GM10248 (cell line): ENCODE data around the gene RRAS.
"Not testable (repeated sequence)": the region's sequence is repeated elsewhere in the genome, so short reads cannot be mapped to it uniquely, and the experiment has no call there.

Experiments used
- CTCF ChIA-PET: fragments of 300-600 bp; sonication (Branson Sonifier 250); formaldehyde crosslinking; extraction: SDS; loops from one replicate; lab custom pipeline; 2021; ENCODE audit warnings: antibody characterized with exemption; lab: Yijun Ruan, JAX
- POLR2A ChIA-PET: fragments of 350-650 bp; sonication (Branson Sonifier 250); formaldehyde crosslinking; extraction: SDS; loops from one replicate; lab custom pipeline; 2020; ENCODE audit warnings: antibody characterized with exemption; lab: Yijun Ruan, JAX
- DNase-seq: peaks from one replicate; pipeline ENCODE4 v3.0.0; 2012; ENCODE audit errors: extremely low spot score
- TF ChIP-seq, protein P1 (sequence below): IDR thresholded peaks from 2 replicates; pipeline ENCODE4 v1.5.1; 2012; ENCODE audit warnings: mild to moderate bottlenecking, low read depth; ENCODE audit errors: extremely low read depth, missing control alignments, control extremely low read depth

Gene RRAS

DNA sequence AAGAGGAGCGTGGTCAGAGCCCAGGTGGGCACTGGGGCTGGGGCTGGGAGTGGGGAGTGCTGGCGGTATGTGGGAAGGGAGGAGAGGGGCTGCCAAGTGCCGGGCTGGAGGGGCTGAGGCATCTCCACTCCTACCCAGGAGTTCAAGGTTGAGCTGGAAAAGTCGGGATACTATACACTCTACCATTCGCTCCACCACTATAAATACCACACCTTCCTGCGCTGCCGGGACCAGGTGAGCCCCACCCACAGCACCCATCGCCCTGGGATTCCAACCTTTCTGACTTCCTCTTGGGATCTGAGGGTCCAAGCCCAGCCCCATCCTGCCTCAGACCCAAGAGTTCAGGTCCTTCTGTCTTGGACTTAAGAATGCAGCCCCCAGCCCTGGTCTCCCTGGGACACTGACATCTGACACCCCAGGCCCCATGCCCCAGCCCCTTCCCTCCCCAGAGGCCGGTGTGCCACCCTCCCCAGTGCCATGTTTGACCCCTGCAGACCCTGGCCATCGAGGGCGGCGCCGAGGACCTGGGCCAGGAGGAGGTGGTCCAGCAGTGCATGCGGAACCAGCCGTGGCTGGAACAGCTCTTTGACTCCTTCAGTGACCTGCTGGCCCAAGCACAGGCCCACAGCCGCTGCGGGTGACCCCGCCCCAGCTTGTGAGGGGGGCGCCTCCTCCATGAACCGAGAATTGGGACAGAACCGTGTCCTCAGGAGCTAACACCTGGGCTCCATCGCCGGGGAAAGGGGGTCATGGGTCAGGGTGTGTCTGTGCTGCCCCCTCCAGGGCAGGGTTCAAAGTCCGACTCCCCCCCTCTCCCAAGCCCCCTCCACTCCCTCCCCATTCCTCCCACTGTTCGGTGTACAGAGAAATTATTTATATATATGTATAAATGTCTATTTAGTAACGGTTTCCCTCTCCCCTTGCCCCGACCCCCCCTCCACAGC lies 14.7 kb downstream of the RRAS start:
- ChIA-PET CTCF (no interaction called here), POLR2A (no interaction called here)
- DNase-seq: no peak
- TF ChIP-seq, protein P1, sequence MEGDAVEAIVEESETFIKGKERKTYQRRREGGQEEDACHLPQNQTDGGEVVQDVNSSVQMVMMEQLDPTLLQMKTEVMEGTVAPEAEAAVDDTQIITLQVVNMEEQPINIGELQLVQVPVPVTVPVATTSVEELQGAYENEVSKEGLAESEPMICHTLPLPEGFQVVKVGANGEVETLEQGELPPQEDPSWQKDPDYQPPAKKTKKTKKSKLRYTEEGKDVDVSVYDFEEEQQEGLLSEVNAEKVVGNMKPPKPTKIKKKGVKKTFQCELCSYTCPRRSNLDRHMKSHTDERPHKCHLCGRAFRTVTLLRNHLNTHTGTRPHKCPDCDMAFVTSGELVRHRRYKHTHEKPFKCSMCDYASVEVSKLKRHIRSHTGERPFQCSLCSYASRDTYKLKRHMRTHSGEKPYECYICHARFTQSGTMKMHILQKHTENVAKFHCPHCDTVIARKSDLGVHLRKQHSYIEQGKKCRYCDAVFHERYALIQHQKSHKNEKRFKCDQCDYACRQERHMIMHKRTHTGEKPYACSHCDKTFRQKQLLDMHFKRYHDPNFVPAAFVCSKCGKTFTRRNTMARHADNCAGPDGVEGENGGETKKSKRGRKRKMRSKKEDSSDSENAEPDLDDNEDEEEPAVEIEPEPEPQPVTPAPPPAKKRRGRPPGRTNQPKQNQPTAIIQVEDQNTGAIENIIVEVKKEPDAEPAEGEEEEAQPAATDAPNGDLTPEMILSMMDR: no peak

DNA sequence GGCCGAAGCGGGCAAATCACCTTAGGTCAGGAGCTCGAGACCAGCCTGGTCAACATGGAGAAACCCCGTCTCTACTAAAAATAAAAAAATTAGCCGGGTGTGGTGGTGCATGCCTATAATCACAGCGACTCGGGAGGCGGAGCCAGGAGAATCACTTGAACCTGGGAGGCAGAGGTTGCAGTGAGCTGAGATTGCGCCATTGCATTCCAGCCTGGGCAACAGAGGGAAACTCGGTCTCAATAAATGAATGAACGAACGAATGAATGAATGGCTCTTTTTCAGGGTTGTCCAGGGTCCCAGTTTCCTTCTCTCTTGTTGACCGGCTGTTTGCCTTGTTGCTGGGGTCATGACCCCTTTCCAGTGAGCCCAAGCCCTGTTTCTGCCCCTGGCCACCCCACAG lies 22.1 kb downstream of the RRAS start:
- POLR2A ChIA-PET, DNase-seq: not testable (repeated sequence)
- CTCF ChIA-PET: interaction anchor here (1.2 to 1.7 kb wide), 3 partner anchors 11 to 48 kb away, joined by 4 to 9 read pairs (median 4); no protein-coding TSS in a partner anchor

- TF ChIP-seq, protein P1: no peak
- ChIA-PET POLR2A (no interaction called here), CTCF (interaction anchor here (1.7 kb wide), 1 partner anchor 47 kb away, joined by 9 read pairs; no protein-coding TSS in a partner anchor)
- no peak for DNase-seq
Measured at GRCh38 chr19:49616945-49617344, 23.0 kb downstream of the RRAS start.

DNA sequence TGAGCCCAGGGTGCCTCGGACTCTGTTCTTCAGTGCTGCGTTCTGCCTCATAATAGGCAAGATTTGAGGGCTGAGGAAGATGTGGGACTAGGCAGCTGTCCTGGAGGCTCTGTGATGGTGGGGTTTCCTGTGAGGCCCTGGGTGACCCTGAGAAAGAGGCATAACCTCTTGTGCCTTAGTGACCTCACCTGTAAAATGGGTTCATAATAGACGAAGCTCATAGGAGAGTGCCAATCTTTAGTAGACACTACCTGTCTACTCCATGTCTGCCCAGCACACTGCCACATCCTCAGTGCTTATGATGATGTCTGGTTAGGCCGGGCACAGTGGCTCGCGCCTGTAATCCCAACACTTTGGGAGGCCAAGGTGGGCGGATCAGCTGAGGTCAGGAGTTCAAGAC lies 23.4 kb downstream of the RRAS start:
- TF ChIP-seq, protein P1: no peak
- CTCF ChIA-PET: interaction anchor here (0.9 to 1.7 kb wide), 2 partner anchors 46 to 47 kb away, joined by 3 to 9 read pairs; no protein-coding TSS in a partner anchor
- DNase-seq: no peak
- POLR2A ChIA-PET: no interaction called here

DNA sequence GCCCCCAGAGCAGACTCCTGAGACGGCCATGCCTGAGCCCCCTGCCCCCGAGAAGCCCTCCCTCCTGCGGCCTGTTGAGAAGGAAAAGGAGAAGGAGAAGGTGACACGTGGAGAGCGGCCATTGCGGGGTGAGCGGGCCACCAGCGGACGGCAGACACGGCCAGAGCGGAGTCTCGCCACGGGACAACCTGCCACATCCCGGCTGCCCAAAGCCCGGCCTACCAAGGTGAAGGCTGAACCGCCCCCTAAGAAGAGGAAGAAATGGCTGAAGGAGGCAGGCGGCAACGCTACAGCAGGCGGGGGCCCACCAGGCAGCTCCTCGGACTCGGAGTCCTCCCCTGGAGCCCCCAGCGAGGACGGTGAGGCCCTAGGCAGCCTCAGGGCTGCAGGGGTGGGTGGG lies 24.1 kb downstream of the RRAS start:
- ChIA-PET POLR2A (no interaction called here), CTCF (interaction anchor here (0.9 kb wide), 1 partner anchor 45 kb away, joined by 3 read pairs; no protein-coding TSS in a partner anchor)
- DNase-seq: no peak
- TF ChIP-seq, protein P1: no peak

GRCh38 chr19:49614096-49614833 lies 25.7 kb downstream of the RRAS start:
- ChIA-PET CTCF (no interaction called here), POLR2A (no interaction called here)
- TF ChIP-seq, protein P1: no peak
- DNase-seq: no peak
